PC-3 (cell line): ENCODE data around the gene MBD1. TPM values are rescaled to one million over a fixed set of nuclear protein-coding genes. Genes with fewer than 3 reads are reported as not detected.

Experiments used
- ATAC-seq: fragments of 200-7000 bp; cut with Tn5 transposase; 2 replicates; pipeline ENCODE4 v1.9.1; 2020; ENCODE audit warnings: mild to moderate bottlenecking, moderate library complexity
- BruUV-seq: library from RNA; stranded (reverse); fragments of 400-500 nt; replicated peaks from 2 replicates; lab custom pipeline; 2021; lab: Mats Ljungman, UMichigan
- CTCF ChIA-PET: fragments of 300-600 bp; sonication (Branson Sonifier 250); formaldehyde crosslinking; loops from one replicate; lab custom pipeline; 2022; ENCODE audit warnings: antibody characterized with exemption; lab: Charles Lee
- POLR2A ChIA-PET: fragments of 300-600 bp; sonication (Branson Sonifier 250); formaldehyde crosslinking; loops from one replicate; lab custom pipeline; 2022; ENCODE audit warnings: antibody characterized with exemption; ENCODE audit not compliant: unreplicated experiment; lab: Charles Lee
- DNase-seq: peaks from one replicate; pipeline ENCODE4 v3.0.0-alpha.2; 2015
- H2AFZ ChIP-seq: fragments of 300-600 bp; sonication (generic); 2 replicates; pipeline ENCODE4 v1.6.0; 2016; ENCODE audit warnings: antibody characterized with exemption, low read length
- H3F3A ChIP-seq: fragments of 300-600 bp; sonication (generic); one replicate; pipeline ENCODE4 v1.6.0; 2017; ENCODE audit warnings: antibody characterized with exemption, low read length, control low read depth, mild to moderate bottlenecking; ENCODE audit not compliant: unreplicated experiment
- H3K27ac ChIP-seq: fragments of 300-600 bp; sonication (generic); 2 replicates; pipeline ENCODE4 v1.5.1; 2016; ENCODE audit warnings: mild to moderate bottlenecking, low read length
- H3K27me3 ChIP-seq: fragments of 300-600 bp; sonication (generic); 2 replicates; pipeline ENCODE4 v1.6.1; 2016; ENCODE audit warnings: low read length, mixed read lengths
- H3K36me3 ChIP-seq: fragments of 300-600 bp; sonication (generic); 2 replicates; pipeline ENCODE4 v1.6.1; 2016; ENCODE audit warnings: low read depth, mixed run types, low read length, mixed read lengths
- H3K4me1 ChIP-seq: fragments of 300-600 bp; sonication (generic); 2 replicates; pipeline ENCODE4 v1.5.1; 2016; ENCODE audit warnings: low read length; ENCODE audit not compliant: insufficient read depth
- H3K4me2 ChIP-seq: fragments of 300-600 bp; sonication (generic); 2 replicates; pipeline ENCODE4 v1.6.0; 2016; ENCODE audit warnings: low read length
- H3K4me3 ChIP-seq: fragments of 300-600 bp; sonication (generic); 2 replicates; pipeline ENCODE4 v1.5.1; 2016; ENCODE audit warnings: mild to moderate bottlenecking, low read length, mixed read lengths
- H3K79me2 ChIP-seq: fragments of 300-600 bp; sonication (generic); 2 replicates; pipeline ENCODE4 v1.6.1; 2017; ENCODE audit warnings: low read length, mixed read lengths
- H3K9ac ChIP-seq: fragments of 300-600 bp; sonication (generic); 2 replicates; pipeline ENCODE4 v1.6.0; 2016; ENCODE audit warnings: mild to moderate bottlenecking, low read length
- H3K9me2 ChIP-seq: fragments of 300-600 bp; sonication (generic); replicated peaks from 2 replicates; pipeline ENCODE4 v1.6.1; 2016; ENCODE audit warnings: mixed run types, low read length, mixed read lengths
- H3K9me3 ChIP-seq: fragments of 300-600 bp; sonication (generic); 2 replicates; pipeline ENCODE4 v1.6.1; 2016; ENCODE audit warnings: low read length, mixed read lengths
- H4K20me1 ChIP-seq: fragments of 300-600 bp; sonication (generic); 2 replicates; pipeline ENCODE4 v1.6.1; 2016; ENCODE audit warnings: low read length, mixed read lengths
- CTCF ChIP-seq: fragments of 300-600 bp; sonication (generic); conservative IDR thresholded peaks from 2 replicates; pipeline ENCODE4 v1.5.1; 2017; ENCODE audit warnings: antibody characterized with exemption, low read depth, mild to moderate bottlenecking, low read length
- EZH2 ChIP-seq: fragments of 300-600 bp; sonication (generic); IDR thresholded peaks from one replicate; pipeline ENCODE4 v1.6.1; 2017; ENCODE audit warnings: antibody characterized with exemption, mild to moderate bottlenecking, low read length; ENCODE audit not compliant: unreplicated experiment
- EZH2phosphoT487 ChIP-seq: fragments of 300-600 bp; sonication (generic); IDR thresholded peaks from 2 replicates; pipeline ENCODE4 v1.6.1; 2018; ENCODE audit warnings: mild to moderate bottlenecking, antibody characterized with exemption, low read length, borderline replicate concordance
- intact Hi-C: fragments of 100-400 bp; cut with micrococcal nuclease; formaldehyde crosslinking; loops from 2 replicates; pipeline ENCODE4 v1.9.0; 2023
- total RNA-seq: library from RNA; depleted of rRNA; stranded (reverse); fragments of >200 nt; gene quantifications from 2 replicates; pipeline ENCODE4 v1.2.3, GENCODE V29; 2014

MBD1 gene
- total RNA-seq, 1 experiment from 2014 or later: 30.2 TPM

- no TSS peak for BruUV-seq
- peaks cover 21% of the 10 kb centered on the region for H3K79me2 ChIP-seq
- H3K4me1 ChIP-seq: peaks cover 17% of the 10 kb centered on the region; the same call in 1 of the 2 replicates
- H3F3A ChIP-seq: no peaks in the 10 kb centered on the region
- no peaks in the 10 kb centered on the region for H3K27me3 ChIP-seq
- H3K4me3 ChIP-seq: no peak overlapping the region
- no peaks in the 10 kb centered on the region for H3K9me2 ChIP-seq
- no peaks in the 10 kb centered on the region for H3K9me3 ChIP-seq
- no peak overlapping the region for H3K9ac ChIP-seq
- H3K27ac ChIP-seq: no peak overlapping the region
- ChIA-PET POLR2A (no interaction called here), CTCF (no interaction called here)
- no peaks in the 10 kb centered on the region; the same call in 1 of the 2 replicates for H3K36me3 ChIP-seq
- no peak for DNase-seq
- no peak overlapping the region for H2AFZ ChIP-seq
- intact Hi-C loops: no loop called here
- H4K20me1 ChIP-seq: no peaks in the 10 kb centered on the region
- ATAC-seq: no peak
- no peak for TF ChIP-seq CTCF
- TF ChIP-seq EZH2phosphoT487: no peak
- no peak for TF ChIP-seq EZH2
- H3K4me2 ChIP-seq: no peak overlapping the region
Observed at GRCh38 chr18:50275503-50276036, 5.8 kb downstream of the MBD1 start.

GRCh38 chr18:50274941-50275340, 6.4 kb downstream of the MBD1 start:
- no peaks in the 10 kb centered on the region for H3K9me3 ChIP-seq
- H3K4me3 ChIP-seq: no peak overlapping the region
- H4K20me1 ChIP-seq: no peaks in the 10 kb centered on the region
- no peak overlapping the region for H3K27ac ChIP-seq
- no TSS peak for BruUV-seq
- H3K9ac ChIP-seq: no peak overlapping the region
- H3K27me3 ChIP-seq: no peaks in the 10 kb centered on the region
- TF ChIP-seq CTCF (no peak), EZH2phosphoT487 (no peak), EZH2 (no peak)
- H2AFZ ChIP-seq: no peak overlapping the region
- ChIA-PET CTCF (no interaction called here), POLR2A (no interaction called here)
- intact Hi-C loops: no loop called here
- H3K9me2 ChIP-seq: no peaks in the 10 kb centered on the region
- H3K4me2 ChIP-seq: no peak overlapping the region
- H3K4me1 ChIP-seq: peaks cover 15% of the 10 kb centered on the region; the same call in 1 of the 2 replicates
- no peaks in the 10 kb centered on the region for H3F3A ChIP-seq
- ATAC-seq (no peak), DNase-seq (no peak)
- H3K36me3 ChIP-seq: no peaks in the 10 kb centered on the region; the same call in 1 of the 2 replicates
- peaks cover 15% of the 10 kb centered on the region for H3K79me2 ChIP-seq

GRCh38 chr18:50274044-50274442, 7.3 kb downstream of the MBD1 start:
- H3K36me3 ChIP-seq: no peaks in the 10 kb centered on the region; the same call in 1 of the 2 replicates
- H3K27ac ChIP-seq: no peak overlapping the region
- H3K4me1 ChIP-seq: peaks cover 6% of the 10 kb centered on the region; the same call in 1 of the 2 replicates
- H3K27me3 ChIP-seq: no peaks in the 10 kb centered on the region
- no peak for DNase-seq
- H3K9me2 ChIP-seq: no peaks in the 10 kb centered on the region
- H4K20me1 ChIP-seq: no peaks in the 10 kb centered on the region
- no peaks in the 10 kb centered on the region for H3K9me3 ChIP-seq
- intact Hi-C loops: no loop called here
- no peak overlapping the region for H3K4me3 ChIP-seq
- H3F3A ChIP-seq: no peaks in the 10 kb centered on the region
- no peak overlapping the region for H3K4me2 ChIP-seq
- ChIA-PET CTCF (no interaction called here), POLR2A (no interaction called here)
- H3K79me2 ChIP-seq: peaks cover 6% of the 10 kb centered on the region
- ATAC-seq: no peak
- no TSS peak for BruUV-seq
- H2AFZ ChIP-seq: no peak overlapping the region
- TF ChIP-seq CTCF (no peak), EZH2 (no peak), EZH2phosphoT487 (no peak)
- H3K9ac ChIP-seq: no peak overlapping the region
